Neutrophil (primary cell): ENCODE measurements around the gene COPS7A.

Experiments used
- H3K27ac ChIP-seq: fragments of 200-600 bp; sonication (generic); 2 replicates; pipeline ENCODE4 v1.5.1; 2016; ENCODE audit warnings: mild to moderate bottlenecking, moderate library complexity
- H3K27me3 ChIP-seq: fragments of 200-600 bp; sonication (generic); 2 replicates; pipeline ENCODE4 v1.6.0; 2016; ENCODE audit warnings: mild to moderate bottlenecking
- H3K36me3 ChIP-seq: fragments of 200-600 bp; sonication (generic); 2 replicates; pipeline ENCODE4 v1.5.1; 2017
- H3K4me1 ChIP-seq, 2 experiments: fragments of 200-600 bp in 1 of 2; sonication (generic) in 1 of 2; 1 replicate in 1 of 2; 2 replicates in 1 of 2; pipeline versions ENCODE4 v1.5.1 to v1.6.1; 2013 to 2016; ENCODE audit warnings: low read depth in 1 of 2, low read length in 1 of 2, mild to moderate bottlenecking in 1 of 2, moderate library complexity in 1 of 2; ENCODE audit not compliant: control insufficient read depth in 1 of 2, insufficient read depth in 1 of 2
- H3K4me3 ChIP-seq, 2 experiments: fragments of 200-600 bp in 1 of 2; sonication (generic) in 1 of 2; 1 replicate in 1 of 2; 2 replicates in 1 of 2; pipeline ENCODE4 v1.5.1; 2013 to 2016; ENCODE audit warnings: low read depth in 1 of 2, low read length in 1 of 2, mild to moderate bottlenecking in 1 of 2, moderate library complexity in 1 of 2
- H3K9me3 ChIP-seq: fragments of 200-600 bp; sonication (generic); 2 replicates; pipeline ENCODE4 v1.5.1; 2016
- TF ChIP-seq, protein P1 (sequence below): fragments of 200-600 bp; sonication (generic); IDR thresholded peaks from 2 replicates; pipeline ENCODE4 v1.5.1; 2016; ENCODE audit warnings: antibody characterized with exemption

The COPS7A gene

DNA sequence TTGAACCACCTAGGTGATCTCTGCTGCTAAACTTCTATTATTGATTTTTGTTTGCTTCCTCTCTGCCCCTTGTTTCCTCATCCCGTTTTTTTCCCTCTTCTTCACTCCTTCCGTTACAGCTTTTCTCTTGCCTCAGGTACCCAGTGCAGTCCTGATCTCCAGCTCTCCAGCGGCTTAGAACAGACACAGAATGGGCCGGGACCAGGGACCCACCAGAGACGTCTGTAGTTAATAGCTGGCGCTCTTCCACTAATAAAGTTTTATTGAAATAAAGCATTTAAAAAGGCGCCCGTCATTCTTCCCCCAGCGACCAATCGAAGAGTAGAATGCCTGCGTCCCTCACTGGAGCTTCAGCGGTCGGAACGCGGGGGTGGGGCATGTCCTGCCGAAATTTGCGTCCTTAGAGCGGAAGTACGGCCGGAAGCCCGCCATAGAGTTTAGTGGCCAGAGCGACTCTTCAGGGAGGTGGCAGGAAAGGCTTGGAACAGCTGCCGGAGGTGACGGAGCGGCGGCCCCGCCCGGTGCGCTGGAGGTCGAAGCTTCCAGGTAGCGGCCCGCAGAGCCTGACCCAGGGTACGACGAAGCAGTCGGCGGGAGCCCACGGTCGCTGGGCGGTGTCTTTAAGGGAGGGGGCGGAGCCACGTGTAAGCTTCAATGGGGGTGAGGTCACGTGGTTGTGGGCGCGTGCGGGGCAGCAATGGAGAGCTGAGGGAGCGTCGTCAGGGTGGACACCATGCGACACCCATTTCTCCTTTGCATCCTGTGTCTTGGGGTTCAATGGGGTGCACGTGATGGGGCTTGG, at the start of gene COPS7A:
Gene COPS7A (plus strand): TSS at position 440 of the 802 bp plus-strand sequence. CDS start 611 bp downstream, outside the sequence.
- Histone ChIP-seq H3K27me3 (no peaks in the 10 kb centered on the region), H3K36me3 (peaks cover 15% of the 10 kb centered on the region), H3K27ac (peak within 1 kb of the TSS; percentile 98), H3K4me3 (peak within 1 kb of the TSS; percentile 67 to 81), H3K4me1 (peaks cover 18 to 21% of the 10 kb centered on the region in 2 experiments), H3K9me3 (no peaks in the 10 kb centered on the region)
- TF ChIP-seq, protein P1, sequence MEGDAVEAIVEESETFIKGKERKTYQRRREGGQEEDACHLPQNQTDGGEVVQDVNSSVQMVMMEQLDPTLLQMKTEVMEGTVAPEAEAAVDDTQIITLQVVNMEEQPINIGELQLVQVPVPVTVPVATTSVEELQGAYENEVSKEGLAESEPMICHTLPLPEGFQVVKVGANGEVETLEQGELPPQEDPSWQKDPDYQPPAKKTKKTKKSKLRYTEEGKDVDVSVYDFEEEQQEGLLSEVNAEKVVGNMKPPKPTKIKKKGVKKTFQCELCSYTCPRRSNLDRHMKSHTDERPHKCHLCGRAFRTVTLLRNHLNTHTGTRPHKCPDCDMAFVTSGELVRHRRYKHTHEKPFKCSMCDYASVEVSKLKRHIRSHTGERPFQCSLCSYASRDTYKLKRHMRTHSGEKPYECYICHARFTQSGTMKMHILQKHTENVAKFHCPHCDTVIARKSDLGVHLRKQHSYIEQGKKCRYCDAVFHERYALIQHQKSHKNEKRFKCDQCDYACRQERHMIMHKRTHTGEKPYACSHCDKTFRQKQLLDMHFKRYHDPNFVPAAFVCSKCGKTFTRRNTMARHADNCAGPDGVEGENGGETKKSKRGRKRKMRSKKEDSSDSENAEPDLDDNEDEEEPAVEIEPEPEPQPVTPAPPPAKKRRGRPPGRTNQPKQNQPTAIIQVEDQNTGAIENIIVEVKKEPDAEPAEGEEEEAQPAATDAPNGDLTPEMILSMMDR, result peak; percentile 44

DNA sequence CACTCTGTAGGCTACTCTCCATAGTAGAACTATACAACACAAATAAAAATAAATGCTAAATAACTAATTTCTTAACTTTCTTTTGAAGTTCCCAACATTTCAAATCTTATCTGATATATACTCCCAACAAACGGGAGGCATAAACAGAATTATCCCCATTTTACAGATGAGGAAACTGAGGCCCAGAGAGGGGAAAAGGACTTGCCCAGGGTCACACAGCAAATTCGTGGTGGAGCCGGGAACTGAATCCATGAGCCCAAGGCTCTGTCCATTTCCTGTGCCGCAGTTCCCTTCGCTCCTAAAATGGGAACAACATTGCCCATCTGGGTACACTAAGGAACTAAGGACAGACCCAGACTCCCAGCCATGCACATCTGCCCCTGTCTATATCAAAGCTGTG, 46.9 kb upstream of the COPS7A start:
- Histone ChIP-seq H3K9me3 (no peaks in the 10 kb centered on the region), H3K4me1 (peaks cover 16 to 17% of the 10 kb centered on the region in 2 experiments), H3K27ac (no peak overlapping the region), H3K4me3 (no peak overlapping the region), H3K36me3 (peaks cover 84% of the 10 kb centered on the region), H3K27me3 (no peaks in the 10 kb centered on the region)
- TF ChIP-seq, protein P1, result no peak

GRCh38 chr12:6684609-6685008, 39.2 kb upstream of the COPS7A start:
- H3K36me3 ChIP-seq, result peaks cover 11% of the 10 kb centered on the region
- H3K9me3 ChIP-seq, result no peaks in the 10 kb centered on the region
- H3K27me3 ChIP-seq, result no peaks in the 10 kb centered on the region
- no peak overlapping the region for H3K27ac ChIP-seq
- peaks cover 37 to 42% of the 10 kb centered on the region in 2 experiments for H3K4me1 ChIP-seq
- H3K4me3 ChIP-seq, result no peak overlapping the region
- TF ChIP-seq, protein P1, result peak; percentile 46

DNA sequence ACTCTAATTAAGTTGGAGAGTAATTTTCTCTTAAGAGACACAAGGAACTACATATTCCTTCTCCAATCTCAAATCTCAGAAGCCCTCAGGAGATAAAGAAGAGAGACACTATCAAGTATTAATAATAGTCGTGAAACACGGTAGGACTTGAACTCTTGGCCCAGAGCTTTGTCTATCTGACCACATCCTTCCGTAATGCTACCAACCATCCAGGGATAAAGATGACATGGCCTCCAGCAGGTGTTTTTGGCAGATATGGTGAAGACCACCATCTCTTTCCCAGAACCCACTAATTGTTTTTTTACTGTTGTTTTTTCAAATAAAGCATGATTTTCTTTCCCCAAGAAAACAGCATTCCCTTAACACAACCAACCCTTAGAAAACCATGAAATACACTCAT, 38.0 kb upstream of the COPS7A start:
- TF ChIP-seq, protein P1, result no peak
- H3K4me3 ChIP-seq, result no peak overlapping the region
- peak overlapping the region; percentile 96 for H3K27ac ChIP-seq
- peaks cover 4% of the 10 kb centered on the region for H3K36me3 ChIP-seq
- no peaks in the 10 kb centered on the region for H3K9me3 ChIP-seq
- no peaks in the 10 kb centered on the region for H3K27me3 ChIP-seq
- peaks cover 39 to 41% of the 10 kb centered on the region in 2 experiments for H3K4me1 ChIP-seq

GRCh38 chr12:6688543-6688998, 35.3 kb upstream of the COPS7A start:
- peak overlapping the region; percentile 71 to 81 for H3K4me3 ChIP-seq
- TF ChIP-seq, protein P1, result no peak
- H3K27me3 ChIP-seq, result no peaks in the 10 kb centered on the region
- peaks cover 33 to 37% of the 10 kb centered on the region in 2 experiments for H3K4me1 ChIP-seq
- no peaks in the 10 kb centered on the region for H3K9me3 ChIP-seq
- no peaks in the 10 kb centered on the region for H3K36me3 ChIP-seq
- H3K27ac ChIP-seq, result peak overlapping the region; percentile 96
